ENCODE measurements around the gene IDI1.
"Not testable (repeated sequence)": the region's sequence is repeated elsewhere in the genome, so short reads cannot be mapped to it uniquely, and the experiment has no call there.

IDI1 gene

GRCh38 chr10:1048732-1049424 lies at the start of gene IDI1:
IDI1 (minus strand) TSS chr10:1049119; CDS start chr10:1049003, 116 bp downstream.
- DNase-seq (ENCODE audit: low spot score): peak; percentile 98

GRCh38 chr10:1097436-1097835 lies 48.5 kb upstream of the IDI1 start:
- DNase-seq (ENCODE audit: low spot score): no peak

GRCh38 chr10:1096287-1096889 lies 47.5 kb upstream of the IDI1 start:
- DNase-seq (ENCODE audit: low spot score): no peak

- DNase-seq (ENCODE audit: low spot score): no peak
Observed at GRCh38 chr10:1095498-1095897, 46.6 kb upstream of the IDI1 start.

- DNase-seq (ENCODE audit: low spot score): no peak
Observed at GRCh38 chr10:1094112-1095057, 45.5 kb upstream of the IDI1 start.

GRCh38 chr10:1093696-1094095 lies 44.8 kb upstream of the IDI1 start:
- no peak for DNase-seq (ENCODE audit: low spot score)

- no peak for DNase-seq (ENCODE audit: low spot score)
Observed at GRCh38 chr10:1090696-1091095, 41.8 kb upstream of the IDI1 start.

- no peak for DNase-seq (ENCODE audit: low spot score)
Observed at GRCh38 chr10:1089017-1089689, 40.2 kb upstream of the IDI1 start.

GRCh38 chr10:1086787-1087186 lies 37.9 kb upstream of the IDI1 start:
- no peak for DNase-seq (ENCODE audit: low spot score)

- no peak for DNase-seq (ENCODE audit: low spot score)
Observed at GRCh38 chr10:1085258-1085657, 36.3 kb upstream of the IDI1 start.

GRCh38 chr10:1084011-1084950 lies 35.4 kb upstream of the IDI1 start:
- no peak for DNase-seq (ENCODE audit: low spot score)

- DNase-seq (ENCODE audit: low spot score): no peak
Observed at GRCh38 chr10:1083581-1083980, 34.7 kb upstream of the IDI1 start.

- no peak for DNase-seq (ENCODE audit: low spot score)
Observed at GRCh38 chr10:1078668-1079067, 29.7 kb upstream of the IDI1 start.

GRCh38 chr10:1074748-1075308 lies 25.9 kb upstream of the IDI1 start:
- DNase-seq (ENCODE audit: low spot score): no peak

- no peak for DNase-seq (ENCODE audit: low spot score)
Observed at GRCh38 chr10:1074052-1074747, 25.3 kb upstream of the IDI1 start.

- peak; percentile 26 for DNase-seq (ENCODE audit: low spot score)
Observed at GRCh38 chr10:1070919-1071318, 22.0 kb upstream of the IDI1 start.

GRCh38 chr10:1068380-1069361 lies 19.8 kb upstream of the IDI1 start:
- no peak for DNase-seq (ENCODE audit: low spot score)

GRCh38 chr10:1066734-1067133 lies 17.8 kb upstream of the IDI1 start:
- not testable (repeated sequence) for DNase-seq (ENCODE audit: low spot score)

- DNase-seq (ENCODE audit: low spot score): no peak
Observed at GRCh38 chr10:1064964-1065247, 16.0 kb upstream of the IDI1 start.

Measured in AG08396 (cell line).